ENCODE measurements around the gene MSL1.

Gene MSL1

GRCh38 chr17:40179923-40180659, 58.3 kb downstream of the MSL1 start:
- DNase-seq = no peak

- DNase-seq = no peak
These were observed 58.9 kb downstream of the MSL1 start for GRCh38 chr17:40180694-40181093.

- no peak for DNase-seq
These were observed 59.4 kb downstream of the MSL1 start for GRCh38 chr17:40181205-40181604.

- DNase-seq = no peak
These were observed 60.8 kb downstream of the MSL1 start for GRCh38 chr17:40182606-40183005.

All from activated naive CD4-positive, alpha-beta T cell treated with Interleukin-2 at 50 U/mL for 16 hours (primary cell).